ENCODE results near the gene PRELID2. TPM values are rescaled to one million over a fixed set of nuclear protein-coding genes. Genes with fewer than 3 reads are reported as not detected.

PRELID2 gene
- total and polyA plus RNA-seq, 10 donors: 1.4 to 10.0 (median 5.5) TPM

DNA sequence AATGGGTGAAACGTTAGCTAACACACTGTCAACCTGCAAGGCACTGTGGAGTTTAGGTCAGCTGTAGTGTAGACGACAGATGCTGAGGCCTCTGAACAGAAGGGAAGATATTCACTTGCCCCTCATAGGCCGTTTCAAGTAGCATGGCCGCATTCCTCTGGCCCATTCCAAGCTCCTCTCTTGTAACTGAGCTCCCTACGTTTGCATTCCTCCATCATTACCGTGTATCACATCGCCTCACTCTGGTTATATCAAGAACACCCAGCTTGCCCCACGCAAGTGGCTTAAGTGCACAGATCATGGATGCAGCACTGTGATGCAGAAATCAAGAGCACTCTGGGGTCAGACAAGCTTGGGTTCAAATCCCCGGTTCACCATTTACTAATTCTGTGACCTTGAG lies 43.3 kb downstream of the PRELID2 start:
- no peak for DNase-seq
- Histone ChIP-seq H3K4me1 (no peaks in the 10 kb centered on the region), H3K27ac (no peak overlapping the region), H3K9me3 (no peaks in the 10 kb centered on the region), H3K27me3 (replicated peaks in 1 of 7) (no peaks in the 10 kb centered on the region), H3K36me3 (peaks cover 0 to 4% (median 0%) of the 10 kb centered on the region in 6 donors), H3K4me3 (no peak overlapping the region)
- TF ChIP-seq, protein P1, sequence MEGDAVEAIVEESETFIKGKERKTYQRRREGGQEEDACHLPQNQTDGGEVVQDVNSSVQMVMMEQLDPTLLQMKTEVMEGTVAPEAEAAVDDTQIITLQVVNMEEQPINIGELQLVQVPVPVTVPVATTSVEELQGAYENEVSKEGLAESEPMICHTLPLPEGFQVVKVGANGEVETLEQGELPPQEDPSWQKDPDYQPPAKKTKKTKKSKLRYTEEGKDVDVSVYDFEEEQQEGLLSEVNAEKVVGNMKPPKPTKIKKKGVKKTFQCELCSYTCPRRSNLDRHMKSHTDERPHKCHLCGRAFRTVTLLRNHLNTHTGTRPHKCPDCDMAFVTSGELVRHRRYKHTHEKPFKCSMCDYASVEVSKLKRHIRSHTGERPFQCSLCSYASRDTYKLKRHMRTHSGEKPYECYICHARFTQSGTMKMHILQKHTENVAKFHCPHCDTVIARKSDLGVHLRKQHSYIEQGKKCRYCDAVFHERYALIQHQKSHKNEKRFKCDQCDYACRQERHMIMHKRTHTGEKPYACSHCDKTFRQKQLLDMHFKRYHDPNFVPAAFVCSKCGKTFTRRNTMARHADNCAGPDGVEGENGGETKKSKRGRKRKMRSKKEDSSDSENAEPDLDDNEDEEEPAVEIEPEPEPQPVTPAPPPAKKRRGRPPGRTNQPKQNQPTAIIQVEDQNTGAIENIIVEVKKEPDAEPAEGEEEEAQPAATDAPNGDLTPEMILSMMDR (IDR thresholded peaks at IDR 0.05 in 8 of 11, conservative IDR thresholded peaks at IDR 0.05 in 3 of 11): no peak
- no peak for TF ChIP-seq POLR2AphosphoS5 (IDR thresholded peaks at IDR 0.05)
- no peak for TF ChIP-seq POLR2A (IDR thresholded peaks at IDR 0.05)
- intact Hi-C loops (cut with DNase I; ENCODE audit: low total_unique reads): no loop called here
- 88 to 93% (median 92%) methylated on average over 9 of the region's 9 CpGs for WGBS, 5 donors

DNA sequence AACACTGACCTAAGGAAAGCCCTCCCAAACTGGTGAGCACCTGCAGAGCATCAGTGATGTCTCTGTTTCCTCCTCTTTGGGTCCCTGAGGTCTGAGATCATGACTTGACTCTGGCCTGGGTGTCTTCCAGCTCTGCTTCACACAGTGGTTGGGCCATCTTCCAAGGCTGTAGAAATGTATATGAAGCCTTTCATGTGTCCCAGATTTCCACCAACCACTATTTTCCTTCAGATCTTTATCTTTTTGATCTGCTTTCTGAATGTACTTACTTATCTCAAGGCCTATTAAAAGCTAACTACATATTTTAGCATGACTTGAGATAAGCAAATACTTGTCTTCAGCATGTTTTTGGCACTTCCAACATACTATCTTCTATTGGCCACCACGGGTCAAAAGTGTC lies 47.1 kb downstream of the PRELID2 start:
- Histone ChIP-seq H3K4me1 (no peaks in the 10 kb centered on the region), H3K4me3 (no peak overlapping the region), H3K27ac (no peak overlapping the region), H3K27me3 (replicated peaks in 1 of 7) (no peaks in the 10 kb centered on the region), H3K36me3 (peaks cover 0 to 11% (median 0%) of the 10 kb centered on the region in 6 donors), H3K9me3 (peaks cover 0 to 5% (median 0%) of the 10 kb centered on the region in 8 donors)
- TF ChIP-seq POLR2AphosphoS5 (IDR thresholded peaks at IDR 0.05): no peak
- TF ChIP-seq, protein P1 (IDR thresholded peaks at IDR 0.05 in 8 of 11, conservative IDR thresholded peaks at IDR 0.05 in 3 of 11): no peak
- DNase-seq: no peak
- intact Hi-C loops (cut with DNase I; ENCODE audit: low total_unique reads): no loop called here
- 0 to 37% (median 0%) methylated on average over 1 of the region's 1 CpG for WGBS, 5 donors

- no peak for DNase-seq
- WGBS, 5 donors: 81 to 98% (median 90%) methylated on average over 3 of the region's 3 CpGs
- intact Hi-C loops (cut with DNase I; ENCODE audit: low total_unique reads): no loop called here
Observed at GRCh38 chr5:145787507-145787906, 47.6 kb downstream of the PRELID2 start.

DNA sequence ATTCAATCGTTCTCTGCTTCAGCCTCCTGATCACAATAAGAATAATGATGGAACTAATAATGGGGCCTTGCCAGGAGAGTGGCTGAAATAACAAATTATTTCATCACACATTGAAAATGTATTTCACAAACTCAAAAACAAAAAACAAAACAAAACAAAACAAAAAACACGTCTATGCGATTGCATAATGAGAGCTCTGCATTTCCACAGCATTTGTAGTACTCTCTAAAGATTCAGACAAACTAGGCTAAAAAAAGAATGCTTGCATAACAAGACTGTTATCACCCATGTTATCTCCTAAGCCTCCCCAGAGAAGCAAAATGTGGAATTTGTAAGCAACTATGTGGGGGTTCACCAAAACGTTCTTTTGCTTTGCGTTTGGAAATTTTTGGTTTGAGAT lies 48.1 kb downstream of the PRELID2 start:
- WGBS, 5 donors: 80 to 89% (median 83%) methylated on average over 5 of the region's 5 CpGs
- Histone ChIP-seq H3K27me3 (replicated peaks in 1 of 7) (no peaks in the 10 kb centered on the region), H3K9me3 (peaks cover 0 to 5% (median 0%) of the 10 kb centered on the region in 8 donors), H3K36me3 (peaks cover 0 to 11% (median 0%) of the 10 kb centered on the region in 6 donors), H3K4me3 (no peak overlapping the region), H3K27ac (no peak overlapping the region), H3K4me1 (no peaks in the 10 kb centered on the region)
- intact Hi-C loops (cut with DNase I; ENCODE audit: low total_unique reads): no loop called here
- no peak for DNase-seq
- no peak for TF ChIP-seq POLR2AphosphoS5 (IDR thresholded peaks at IDR 0.05)
- TF ChIP-seq POLR2A (IDR thresholded peaks at IDR 0.05): no peak
- TF ChIP-seq, protein P1 (IDR thresholded peaks at IDR 0.05 in 8 of 11, conservative IDR thresholded peaks at IDR 0.05 in 3 of 11): no peak

More at GRCh38 chr5:145787507-145787906, 47.6 kb downstream of the PRELID2 start:
- H3K27me3 ChIP-seq (replicated peaks in 1 of 7): no peaks in the 10 kb centered on the region
- peaks cover 0 to 5% (median 0%) of the 10 kb centered on the region in 8 donors for H3K9me3 ChIP-seq
- H3K4me3 ChIP-seq: no peak overlapping the region
- TF ChIP-seq POLR2AphosphoS5 (IDR thresholded peaks at IDR 0.05) (no peak), POLR2A (IDR thresholded peaks at IDR 0.05) (no peak)
- TF ChIP-seq, protein P1 (IDR thresholded peaks at IDR 0.05 in 8 of 11, conservative IDR thresholded peaks at IDR 0.05 in 3 of 11): no peak
- H3K27ac ChIP-seq: no peak overlapping the region
- H3K36me3 ChIP-seq: peaks cover 0 to 11% (median 0%) of the 10 kb centered on the region in 6 donors
- H3K4me1 ChIP-seq: no peaks in the 10 kb centered on the region
